GM19238 (cell line): Measurements from ENCODE around the gene UTS2B.

ENCODE experiments used
- DNase-seq: peaks from one replicate; pipeline ENCODE4 v3.0.0; 2011; ENCODE audit warnings: low spot score; ENCODE audit not compliant: insufficient read length

UTS2B gene, protein sequence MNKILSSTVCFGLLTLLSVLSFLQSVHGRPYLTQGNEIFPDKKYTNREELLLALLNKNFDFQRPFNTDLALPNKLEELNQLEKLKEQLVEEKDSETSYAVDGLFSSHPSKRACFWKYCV

DNA sequence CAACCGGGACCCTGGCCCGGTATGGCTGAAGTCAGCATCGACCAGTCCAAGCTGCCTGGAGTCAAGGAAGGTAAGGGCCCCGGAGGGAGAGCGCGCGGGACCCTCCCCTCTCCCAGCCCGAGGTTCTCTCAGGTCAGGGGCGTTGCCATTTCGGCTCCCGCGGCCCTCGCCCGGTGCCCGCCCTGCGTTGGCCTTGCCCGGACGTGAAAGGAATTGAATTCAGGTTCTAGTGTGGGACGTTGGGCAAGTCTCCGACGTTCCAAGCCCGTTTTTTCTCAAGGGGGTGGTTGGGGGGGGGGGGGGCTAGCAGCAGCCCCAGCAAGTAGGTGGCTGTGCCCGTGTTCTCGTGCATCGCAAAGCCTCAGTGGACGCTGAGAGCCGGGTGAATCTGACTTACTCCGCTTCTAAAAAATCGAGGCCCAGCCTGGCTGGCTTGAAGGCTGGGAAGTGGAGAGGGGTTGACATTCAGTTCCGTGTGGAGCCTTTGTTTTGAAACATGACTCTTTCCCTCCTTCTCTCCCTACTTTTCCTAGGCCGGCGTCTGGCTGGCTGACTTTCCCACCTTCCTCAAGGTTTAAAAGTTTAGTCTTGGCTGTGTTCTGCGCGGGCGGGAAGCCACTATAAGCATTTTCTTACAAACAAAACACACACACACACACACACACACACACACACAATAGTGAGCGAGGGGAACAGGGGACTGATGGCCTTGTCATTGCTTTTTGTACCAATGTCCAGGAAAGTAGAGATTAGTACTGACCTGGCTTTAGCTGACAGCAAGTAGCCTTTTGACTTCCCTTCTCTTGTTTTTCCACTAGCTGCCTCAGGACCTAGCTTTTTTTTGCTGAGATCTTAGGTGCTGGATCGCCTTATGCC, at the start of gene UTS2B:
UTS2B (minus strand) TSS at position 873 of the 876 bp plus-strand sequence. CDS start 48,337 bp downstream, outside the sequence.
- peak; percentile 10 for DNase-seq

DNA sequence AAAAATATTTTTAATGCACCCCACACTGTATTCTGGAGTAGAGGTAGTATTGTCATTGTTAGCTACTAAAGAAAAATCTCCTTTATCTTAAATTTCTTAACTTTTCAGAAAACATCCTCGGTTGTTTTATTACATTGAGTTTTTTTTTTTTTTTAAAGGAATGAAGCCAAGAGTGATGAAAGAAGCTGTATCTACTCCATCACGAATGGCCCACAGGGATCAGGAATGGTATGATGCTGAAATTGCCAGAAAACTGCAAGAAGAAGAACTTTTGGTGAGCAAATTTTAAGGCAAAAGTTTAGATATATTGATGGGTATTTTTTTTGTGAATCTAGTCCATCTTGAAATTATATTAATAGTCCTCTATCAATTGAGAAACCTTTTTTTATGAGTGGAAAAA, 49.7 kb upstream of the UTS2B start:
- no peak for DNase-seq

DNA sequence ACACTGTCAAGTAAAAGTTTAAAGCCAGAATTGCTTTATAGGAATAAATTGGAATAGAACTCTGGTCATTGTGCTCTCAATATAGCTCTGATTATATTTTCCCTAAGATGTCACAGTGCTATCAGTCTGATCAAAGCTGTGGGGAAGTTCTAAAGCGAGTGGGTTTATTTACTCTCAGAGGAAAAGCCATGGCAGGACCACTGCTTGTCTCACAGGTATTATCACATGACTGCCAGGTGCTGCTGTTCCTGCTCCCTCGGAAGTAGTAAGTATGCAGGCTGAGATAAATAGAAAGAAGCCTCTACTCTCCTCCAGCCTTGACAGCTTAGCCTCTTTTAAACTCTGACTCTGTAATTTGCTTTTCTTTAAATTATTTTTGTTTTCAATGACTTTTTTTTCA, 49.1 kb upstream of the UTS2B start:
- DNase-seq, result no peak

DNA sequence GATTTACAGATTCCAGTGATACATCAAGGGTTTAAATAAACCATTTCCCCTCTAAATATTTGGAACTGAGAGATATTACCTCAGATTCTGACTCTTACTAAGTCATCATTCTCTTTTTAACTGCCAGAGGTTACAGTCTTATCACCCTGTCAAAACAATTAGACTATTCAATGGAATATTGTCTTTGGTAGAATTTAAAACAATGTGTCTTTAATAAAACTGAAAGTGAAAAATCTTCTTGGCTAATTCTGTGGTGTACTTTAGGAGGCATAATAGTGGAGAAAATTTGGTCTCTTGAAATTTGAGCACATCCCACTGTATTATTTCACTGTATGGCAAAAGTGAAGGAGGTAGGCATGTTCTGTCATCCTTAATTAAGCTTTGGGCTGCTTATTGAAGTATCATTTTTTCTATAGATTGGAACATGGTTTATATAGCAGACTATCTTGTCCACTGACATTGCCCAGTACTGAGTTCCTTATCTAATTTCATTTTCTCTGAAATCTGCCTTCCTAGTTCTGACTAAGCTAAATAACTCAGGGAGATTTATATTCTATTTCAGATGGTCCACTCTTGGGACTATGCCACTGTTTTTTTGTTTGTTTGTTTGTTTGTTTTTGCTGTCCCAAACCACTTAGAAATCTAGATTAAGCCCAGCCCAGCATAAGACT, 48.0 kb upstream of the UTS2B start:
- no peak for DNase-seq

DNA sequence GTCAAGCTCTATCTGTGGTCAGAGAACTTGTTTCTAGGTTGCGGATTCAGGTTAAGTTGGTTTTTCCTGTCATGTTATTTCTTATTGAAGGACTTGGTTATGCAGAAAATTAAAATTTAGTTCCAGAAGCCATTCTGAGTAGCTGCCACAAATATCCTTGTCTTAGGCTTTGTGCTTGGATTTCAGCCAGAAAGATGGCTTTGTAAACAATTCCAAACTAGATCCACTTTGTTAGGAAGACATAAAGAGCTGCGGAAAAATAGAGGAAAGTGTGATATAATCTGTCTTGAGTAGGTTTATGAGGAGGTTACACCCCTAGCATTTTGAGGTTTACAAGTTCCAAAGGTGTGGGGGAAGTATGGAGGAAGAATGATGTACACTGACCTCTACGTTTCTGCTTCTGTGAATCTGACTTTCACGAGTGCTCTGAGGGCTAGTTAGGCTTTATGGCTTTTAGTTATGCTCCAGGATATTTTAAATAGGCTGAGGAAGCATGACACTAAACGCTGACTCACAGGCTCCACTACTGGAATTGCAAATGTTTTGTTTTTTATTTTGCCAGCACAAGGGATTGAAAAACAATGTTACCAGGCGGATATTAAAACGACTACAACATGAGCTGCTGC, 46.3 kb upstream of the UTS2B start:
- DNase-seq, result no peak

DNA sequence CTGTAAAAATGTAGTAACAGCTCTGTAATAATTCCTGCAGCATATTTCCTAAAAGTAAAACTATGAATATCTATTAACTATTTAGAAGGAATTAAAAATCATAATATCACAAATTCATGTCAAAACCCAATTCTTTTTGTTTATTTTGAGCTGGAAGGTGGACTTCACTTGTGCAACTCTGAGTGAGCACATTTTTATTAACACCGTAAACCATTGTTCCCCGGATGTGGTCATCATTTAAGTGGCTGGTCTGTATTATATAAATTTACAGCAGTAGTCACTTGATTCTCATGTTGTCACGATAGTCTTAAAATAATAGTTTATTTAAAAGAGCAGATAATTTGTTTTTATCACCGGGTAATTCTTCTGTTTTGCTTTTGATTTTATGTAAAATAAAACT, 43.0 kb upstream of the UTS2B start:
- no peak for DNase-seq

DNA sequence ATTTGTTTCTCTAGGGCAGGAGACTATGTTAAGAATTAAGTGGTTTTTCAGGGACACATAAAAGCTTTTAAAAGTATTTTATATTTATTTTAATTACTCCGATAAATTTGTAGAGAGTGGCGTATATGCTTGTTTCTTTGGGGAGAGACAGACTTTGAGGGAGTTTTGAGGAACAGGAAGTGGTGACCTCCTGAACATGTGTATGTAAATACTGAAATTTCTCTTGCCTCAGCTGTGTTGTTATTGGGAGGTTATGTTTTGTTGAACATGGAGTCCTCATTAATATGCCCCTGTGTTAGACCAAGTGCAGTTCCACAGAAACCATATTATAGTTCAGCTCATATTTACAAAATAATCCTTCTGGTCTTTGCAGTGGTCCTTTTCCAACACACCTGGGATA, 41.8 kb upstream of the UTS2B start:
- DNase-seq, result no peak

DNA sequence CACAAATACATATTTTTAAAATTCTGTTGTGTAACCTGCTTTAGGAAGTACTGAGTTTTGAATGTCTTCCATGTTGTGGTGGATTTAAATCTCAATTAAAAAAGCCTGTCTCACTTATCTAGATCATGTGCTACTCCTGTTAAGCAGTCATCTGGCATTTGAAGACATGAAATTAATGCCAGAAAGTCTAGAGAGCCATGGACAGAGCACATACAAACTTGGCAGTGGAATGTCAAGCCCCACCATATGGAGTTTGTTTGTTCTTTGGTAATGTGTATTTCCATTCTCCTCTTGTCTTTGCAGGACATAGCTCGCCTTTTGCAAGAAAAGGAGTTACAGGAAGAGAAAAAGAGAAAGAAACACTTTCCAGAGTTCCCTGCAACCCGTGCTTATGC, 39.3 kb upstream of the UTS2B start:
- DNase-seq, result no peak

DNA sequence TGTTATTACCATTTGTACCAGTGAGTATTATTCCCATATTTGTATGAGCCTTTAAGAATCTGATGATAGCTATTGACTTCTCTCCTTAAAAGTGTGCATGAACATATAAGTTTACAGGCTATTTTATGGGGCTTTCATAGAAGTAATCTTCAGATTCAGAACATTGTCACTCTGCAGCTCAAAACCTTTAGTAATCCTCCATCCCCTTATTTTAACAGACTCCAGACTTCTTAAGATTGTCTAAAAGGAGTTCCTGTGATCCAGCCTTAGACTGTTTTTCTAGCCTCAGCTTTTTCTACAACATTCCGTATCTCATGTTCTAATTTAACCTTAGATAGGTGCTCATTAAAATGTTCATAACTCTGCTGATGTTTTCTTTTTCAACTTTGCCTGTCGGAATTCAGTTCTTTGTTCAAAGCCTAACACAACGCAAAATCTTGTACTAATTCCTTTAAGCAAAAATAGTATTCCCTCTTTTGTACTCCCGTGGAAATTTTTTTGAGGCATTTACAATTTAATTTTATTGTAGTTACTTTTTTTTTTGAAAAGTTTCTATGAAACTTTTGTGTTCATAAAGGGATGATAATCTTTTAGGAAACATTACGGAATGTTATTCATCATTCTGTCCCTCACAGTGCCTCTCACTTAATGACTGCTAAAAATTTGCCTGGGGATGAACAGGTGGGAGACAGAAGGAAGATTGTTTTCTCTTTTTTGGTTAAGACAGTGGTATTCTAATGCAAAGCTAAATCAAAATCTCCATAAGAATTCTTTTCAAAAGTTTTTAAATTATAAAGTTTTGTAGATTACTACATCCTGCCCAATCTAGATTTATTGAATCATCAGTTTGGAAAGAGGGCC, 38.7 kb upstream of the UTS2B start:
- DNase-seq, result no peak

DNA sequence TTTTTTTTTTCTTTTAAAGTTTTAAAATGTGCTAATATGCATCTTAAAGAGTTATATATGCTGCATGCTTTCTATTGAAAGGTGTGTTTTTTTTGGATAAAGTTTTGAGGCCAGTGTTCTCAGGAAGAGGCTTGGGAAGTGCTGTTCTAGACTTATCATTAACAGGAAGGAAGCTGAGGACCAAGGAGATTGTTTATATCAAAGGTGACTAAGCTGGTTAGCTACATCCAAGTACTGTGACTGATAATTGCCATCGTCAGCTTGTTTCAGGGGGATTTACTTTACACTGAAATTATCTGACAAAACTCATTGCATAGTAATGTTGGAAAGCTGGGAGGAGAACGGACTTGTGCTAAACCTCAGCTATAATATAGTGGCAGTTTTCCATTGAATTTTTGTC, 36.3 kb upstream of the UTS2B start:
- DNase-seq, result no peak

DNA sequence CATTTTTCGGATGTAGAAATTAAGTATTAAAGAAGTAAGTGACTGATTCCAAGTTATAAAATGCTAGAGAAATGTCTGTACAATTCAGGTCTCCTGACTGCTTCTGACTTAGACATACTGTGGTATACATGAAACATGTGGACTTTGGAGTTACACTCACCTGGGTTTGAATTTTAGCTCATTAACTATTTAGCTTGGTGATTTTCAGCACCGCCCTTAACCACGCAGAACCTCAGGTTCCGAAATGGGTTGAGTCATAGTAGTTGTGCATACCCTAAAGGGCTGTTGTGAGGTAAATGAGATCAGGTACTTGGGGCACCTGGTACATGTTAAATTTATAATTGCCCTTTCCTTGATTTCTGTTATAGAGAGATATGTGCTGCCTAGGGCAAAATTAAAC, 32.9 kb upstream of the UTS2B start:
- DNase-seq, result no peak

DNA sequence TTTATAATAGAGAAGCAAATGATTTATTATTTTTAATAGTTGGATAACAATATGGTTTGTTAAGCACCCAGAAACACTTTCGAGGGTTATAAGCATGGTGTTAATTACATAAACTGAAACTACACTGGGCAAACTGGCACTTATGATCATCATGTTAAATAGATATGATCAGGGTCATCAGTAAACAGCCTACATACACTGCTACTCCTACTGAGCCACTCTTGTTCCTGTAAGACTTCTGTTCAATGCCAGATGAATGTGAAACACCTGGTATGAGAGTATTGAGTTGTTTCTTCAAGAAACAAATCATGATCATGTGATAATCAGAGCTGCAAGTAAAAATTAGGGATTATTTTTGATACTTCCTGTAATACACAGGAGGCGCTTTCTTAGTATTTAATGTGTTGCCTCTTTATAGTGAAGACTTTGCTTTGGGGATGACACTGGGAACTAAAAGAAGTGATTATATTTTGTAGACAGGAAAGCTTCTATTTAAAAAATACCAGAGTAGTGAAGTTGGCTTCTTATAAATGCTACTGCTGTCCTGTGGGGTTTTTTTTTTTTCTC, 32.3 kb upstream of the UTS2B start:
- no peak for DNase-seq

DNA sequence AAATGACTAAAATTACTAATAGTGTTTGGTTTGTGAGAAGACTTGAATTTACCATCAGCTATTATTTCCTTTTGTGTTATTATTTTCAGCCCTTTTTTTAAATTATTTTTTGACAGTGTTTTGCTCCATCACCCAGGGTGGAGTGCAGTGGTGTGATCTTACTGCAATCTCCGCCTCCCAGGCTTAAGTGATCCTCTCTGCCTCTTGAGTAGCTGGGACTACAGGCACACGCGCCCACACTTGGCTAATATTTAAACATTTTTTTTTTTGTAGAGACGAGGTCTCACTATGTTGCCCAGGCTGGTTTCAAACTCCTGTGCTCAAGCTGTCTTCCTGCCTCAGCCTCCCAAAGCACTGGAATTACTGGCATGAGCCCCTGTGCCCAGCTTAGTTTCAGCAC, 31.7 kb upstream of the UTS2B start:
- DNase-seq, result no peak

DNA sequence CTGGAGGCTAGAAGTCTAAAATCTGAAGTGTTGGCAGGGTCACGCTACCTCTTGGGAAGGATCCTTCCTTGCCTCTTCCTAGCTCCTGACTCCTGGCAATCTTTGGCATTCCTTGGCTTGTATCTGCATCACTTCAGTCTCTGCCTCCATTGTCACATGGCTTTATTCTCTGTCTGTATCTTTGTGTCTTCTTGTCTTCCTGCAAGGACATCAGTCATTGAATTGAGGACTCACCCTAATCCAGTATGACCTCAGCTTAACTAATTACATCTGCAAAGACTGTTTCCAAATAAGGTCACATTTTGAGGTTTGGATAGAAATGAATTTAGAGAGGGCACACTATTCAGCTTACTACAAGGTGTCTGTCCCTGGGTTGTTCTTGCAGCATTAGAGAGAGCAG, 31.1 kb upstream of the UTS2B start:
- DNase-seq, result no peak

DNA sequence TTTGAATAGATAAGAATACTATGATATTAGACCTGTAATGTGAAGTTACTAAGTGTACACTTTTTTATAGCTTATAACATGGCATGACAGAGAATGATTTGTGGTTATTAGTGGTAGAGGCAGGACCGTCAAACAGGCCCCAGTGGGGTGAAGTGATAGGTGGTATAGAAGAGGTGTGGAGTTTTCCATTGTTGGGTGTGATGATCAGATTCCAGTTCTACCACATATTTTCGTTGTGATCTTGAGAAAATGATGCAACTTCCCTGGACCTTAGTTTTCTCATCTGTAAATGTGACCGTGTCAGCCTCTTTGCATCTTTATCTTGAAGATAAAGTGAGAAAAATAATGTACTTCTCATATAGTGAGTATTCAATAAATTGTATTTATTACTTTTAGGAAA, 30.3 kb upstream of the UTS2B start:
- no peak for DNase-seq

DNA sequence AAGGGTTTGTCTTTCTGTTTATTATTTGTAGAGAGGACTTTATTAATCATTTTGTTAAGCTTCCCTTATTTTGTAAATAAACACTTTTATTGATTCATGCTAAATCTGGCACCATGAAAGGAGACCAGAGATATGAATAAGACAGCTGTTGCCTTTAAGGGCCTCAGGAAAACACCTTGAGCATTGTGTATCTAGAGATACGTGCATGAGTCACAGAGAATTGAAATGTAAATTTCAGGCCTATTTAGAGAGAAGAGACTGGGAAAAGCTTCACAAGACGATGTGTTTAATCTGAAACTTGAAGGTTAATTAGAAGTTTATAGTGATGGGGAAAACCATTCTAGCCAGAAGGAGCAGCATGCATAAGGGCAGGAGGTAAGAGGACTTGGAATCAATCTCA, 28.6 kb upstream of the UTS2B start:
- DNase-seq, result no peak

DNA sequence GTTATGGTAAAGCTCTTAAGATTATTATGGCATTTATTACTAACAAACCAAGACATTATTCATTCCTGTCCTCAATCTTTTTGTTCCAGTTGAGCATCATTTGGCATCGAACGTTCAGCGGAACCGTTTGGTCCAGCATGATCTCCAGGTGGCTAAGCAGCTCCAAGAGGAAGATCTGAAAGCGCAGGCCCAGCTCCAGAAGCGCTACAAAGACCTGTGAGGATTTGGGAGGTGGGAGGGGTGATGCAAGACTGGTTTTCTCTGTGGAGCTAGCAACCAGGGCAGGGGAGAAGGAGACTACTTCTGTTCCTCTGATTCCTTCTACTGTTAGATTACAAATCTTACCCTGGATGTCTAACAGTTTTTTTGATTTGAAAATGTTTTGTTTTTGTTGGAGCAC, 27.6 kb upstream of the UTS2B start:
- no peak for DNase-seq

DNA sequence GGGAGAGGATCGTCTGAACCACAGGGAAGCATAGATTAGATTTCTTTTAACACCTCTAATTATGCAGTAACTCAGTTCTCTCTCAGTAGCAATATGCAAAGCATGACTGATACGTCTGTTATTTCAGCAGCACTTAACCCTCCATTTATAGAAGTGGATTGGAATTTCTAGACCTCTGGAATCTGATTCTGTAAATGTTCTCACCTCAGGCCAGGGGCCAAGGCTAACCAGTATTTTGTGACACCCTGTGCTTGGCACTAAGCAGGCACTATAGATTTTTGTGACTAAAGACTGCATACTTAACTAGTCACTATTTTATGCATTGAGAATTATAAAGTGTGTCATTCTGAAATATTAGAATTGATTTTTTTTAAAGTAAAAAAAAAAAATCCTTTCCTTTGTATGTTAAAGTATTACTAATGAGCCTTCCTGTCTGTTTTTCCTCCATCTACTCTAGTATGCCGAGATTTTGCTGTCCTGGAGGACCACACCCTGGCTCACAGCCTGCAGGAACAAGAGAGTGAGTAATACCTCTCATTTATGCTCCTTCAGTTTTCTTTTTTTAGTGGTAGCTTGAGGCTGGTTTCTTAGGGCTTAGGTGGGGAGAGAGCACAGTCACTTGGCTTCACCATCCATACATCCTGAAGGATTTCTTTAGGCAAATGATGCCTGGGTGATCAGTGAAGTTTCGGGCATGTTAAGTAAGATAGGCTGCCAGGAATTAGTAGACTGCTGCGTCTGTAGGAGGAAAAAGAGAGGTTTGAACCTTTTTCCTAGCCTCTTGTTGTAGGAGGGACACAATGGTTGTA, 26.5 kb upstream of the UTS2B start:
- DNase-seq, result no peak

DNA sequence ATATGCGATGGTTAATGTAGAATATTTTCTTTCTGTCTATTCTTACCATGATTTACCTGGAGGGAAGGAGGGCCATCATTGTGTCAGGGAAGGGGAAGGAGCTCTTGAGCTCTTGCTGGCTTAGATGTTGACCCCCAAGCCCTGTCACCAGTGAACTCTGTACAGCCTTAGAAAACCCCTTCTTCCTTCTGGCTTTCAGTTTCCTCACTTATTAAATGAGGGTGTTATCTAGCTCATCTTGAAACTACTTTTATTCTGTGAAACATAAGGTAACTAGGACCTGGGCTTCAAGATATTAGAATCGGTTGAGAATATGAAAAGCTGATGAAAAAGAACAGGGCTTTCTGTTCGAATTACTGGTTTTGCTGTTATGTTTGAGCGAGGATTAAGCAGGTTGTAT, 25.1 kb upstream of the UTS2B start:
- no peak for DNase-seq
